Stimulated activated CD4-positive, alpha-beta T cell treated with anti-CD3 and anti-CD28 coated beads, Interleukin-12 subunit alpha, Interleukin-12 subunit beta, amount 100 ng/mL, for 24 hours (primary cell): ENCODE measurements around the gene MRAS.
"Not testable (repeated sequence)": the region's sequence is repeated elsewhere in the genome, so short reads cannot be mapped to it uniquely, and the experiment has no call there.

Source experiments
- DNase-seq, 2 experiments: peaks; one replicate each; pipeline ENCODE4 v3.0.0-alpha.2; 2020; ENCODE audit warnings: low read depth in 2 of 2

MRAS gene

DNA sequence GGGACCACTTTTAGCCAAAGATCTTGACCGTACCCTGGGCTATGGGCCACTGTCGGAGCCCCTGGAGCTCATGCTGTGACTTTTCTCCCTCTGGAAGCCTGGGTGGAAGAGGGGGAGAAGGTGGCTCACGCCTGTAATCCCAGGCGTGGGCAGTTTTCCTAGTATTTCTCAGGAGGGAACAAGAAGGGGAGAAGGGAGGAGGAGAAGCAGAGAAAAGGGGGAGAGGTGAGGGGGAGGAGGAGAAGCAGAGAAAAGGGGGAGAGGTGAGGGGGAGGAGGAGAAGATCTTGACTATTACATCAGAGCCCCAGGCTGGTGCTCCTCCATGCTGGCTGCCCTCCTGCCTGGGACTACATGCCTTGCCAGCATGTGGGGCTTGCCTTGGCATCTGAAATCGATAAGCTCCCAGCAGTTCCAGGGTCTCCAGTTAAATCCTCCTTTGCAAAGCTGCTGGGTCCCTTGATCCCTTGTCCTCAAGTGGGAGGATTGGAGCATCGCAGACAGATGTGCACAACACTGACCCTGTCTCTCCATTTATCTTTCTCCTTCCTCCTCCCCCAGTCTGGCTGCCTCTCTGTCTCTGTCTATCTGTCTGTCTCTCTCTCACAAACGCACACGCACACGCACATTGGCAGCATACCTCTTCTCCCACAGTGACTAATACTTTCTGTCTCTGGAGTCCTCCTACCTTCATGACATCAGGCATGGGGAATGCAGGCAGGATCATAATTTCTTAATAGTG lies 41.6 kb downstream of the MRAS start:
- DNase-seq = no peak

- no peak for DNase-seq
Measured at GRCh38 chr3:138390582-138390932, 42.2 kb downstream of the MRAS start.

DNA sequence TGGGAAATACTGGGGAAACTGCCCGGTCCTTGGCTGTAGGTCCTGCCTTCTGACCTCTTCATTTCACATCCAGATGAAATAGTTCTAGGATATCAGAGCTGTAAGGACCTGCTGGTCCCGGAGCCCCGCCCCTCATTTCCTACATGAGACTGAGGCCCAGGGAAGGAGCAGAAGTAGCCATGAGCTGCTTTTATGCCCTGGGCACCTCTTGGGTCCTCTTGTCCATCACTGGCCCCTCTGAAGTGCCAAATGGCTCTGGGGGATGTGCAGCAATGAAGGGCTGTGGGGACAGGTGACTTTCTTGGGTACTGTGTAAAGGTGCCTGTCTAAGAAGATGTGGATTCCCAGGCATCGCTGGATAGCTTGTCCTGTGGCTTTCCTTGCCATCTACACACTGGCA lies 45.8 kb downstream of the MRAS start:
- DNase-seq = no peak

- no peak for DNase-seq
Measured at GRCh38 chr3:138394686-138395085, 46.3 kb downstream of the MRAS start.

GRCh38 chr3:138395865-138396751 lies 47.7 kb downstream of the MRAS start:
- no peak for DNase-seq

GRCh38 chr3:138396752-138397410 lies 48.5 kb downstream of the MRAS start:
- no peak for DNase-seq

DNA sequence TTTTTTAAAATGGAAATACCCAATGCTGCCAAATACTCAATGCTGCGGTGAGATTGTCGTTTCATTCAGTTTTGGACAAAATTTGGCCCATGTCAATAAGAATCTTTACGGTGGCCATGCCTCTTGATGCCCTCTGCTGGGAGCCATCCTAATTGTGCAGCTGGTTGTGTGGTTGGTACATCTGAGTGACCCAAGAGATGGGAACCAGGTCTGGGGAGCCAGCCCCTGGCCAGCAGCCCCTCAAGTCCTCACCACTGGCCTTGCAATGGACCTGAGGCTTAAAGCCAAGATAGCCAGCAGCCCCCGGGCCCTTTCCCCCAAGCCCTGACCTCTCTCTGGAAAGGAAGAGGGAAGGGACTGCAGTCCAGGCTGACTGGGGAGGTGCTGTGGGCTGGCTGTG lies 49.6 kb downstream of the MRAS start:
- DNase-seq = no peak

DNA sequence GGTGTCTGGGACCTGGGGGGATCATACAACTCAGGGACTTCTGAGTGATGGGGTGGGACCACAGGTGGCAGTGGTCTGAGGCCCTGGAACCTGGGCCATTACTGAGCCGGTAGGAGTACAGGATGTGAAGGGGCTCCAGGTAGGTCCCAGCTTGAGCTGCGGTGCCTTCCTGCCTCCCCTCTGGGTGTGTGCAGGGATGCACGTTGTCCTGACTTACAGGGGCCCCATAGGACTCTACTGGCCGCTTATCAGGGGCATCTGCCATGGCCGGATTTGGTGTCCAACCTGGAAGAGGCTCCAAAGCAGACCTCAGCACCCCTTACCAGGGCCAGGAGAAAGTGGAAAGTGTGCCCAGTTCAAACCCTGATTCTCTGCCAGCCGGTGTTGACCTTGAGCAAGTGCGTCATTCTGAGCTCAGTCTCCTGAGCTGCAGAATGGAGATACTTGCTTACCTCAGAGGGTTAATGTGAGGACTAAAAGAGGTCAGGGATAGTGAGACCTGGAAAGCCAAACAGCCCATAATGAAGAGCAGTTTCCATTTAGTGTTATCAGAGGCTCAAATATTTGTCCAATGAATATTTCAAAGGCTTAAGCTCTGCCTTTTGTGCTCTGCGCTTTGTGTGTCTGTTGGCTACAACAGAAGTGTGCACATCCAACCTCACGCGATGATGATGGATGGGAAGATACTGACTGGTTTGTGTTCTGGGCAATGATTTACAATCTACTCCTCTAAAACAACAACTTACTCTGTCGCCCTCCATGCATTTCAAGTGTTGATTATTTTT lies 50.6 kb downstream of the MRAS start:
- no peak for DNase-seq

- no peak for DNase-seq
Measured at GRCh38 chr3:138399766-138400165, 51.4 kb downstream of the MRAS start.

DNA sequence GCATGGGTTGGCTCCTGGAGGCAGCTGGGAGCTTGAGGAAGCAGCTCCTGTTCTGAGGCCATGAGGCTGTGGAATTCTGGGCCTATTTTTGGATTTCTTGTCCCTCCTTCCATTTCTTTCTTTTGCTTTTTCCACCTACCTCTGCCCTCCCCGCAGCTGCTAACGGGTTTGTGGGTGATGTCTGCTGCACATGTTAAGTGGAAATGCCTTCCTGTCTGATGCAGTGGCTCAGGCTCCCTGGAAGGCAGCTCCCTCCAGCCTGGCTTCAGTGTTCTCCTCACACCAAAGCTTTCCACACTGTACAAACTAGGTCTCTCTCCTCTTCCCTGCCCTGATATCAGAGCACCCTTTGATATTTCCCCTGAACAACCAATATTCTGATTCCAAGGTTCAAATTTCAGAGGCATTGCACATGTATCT lies 52.3 kb downstream of the MRAS start:
- DNase-seq = no peak

DNA sequence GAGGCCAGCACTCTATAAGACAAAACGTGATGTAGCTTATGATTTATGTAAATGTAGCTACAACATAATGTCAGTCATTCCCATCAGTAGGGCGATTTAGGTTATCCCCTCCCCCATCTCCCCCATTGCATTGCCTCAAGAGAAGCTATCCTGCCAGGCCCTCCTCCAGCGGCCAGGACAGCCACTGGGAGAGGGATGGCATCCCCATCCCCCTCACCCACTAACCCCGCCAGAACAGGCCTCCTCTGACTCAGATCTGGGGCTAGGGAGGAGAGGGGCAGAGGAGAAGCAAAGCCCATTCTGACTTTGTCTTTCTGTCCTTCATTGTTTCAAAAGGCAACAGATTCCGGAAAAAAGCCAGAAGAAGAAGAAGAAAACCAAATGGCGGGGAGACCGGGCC lies 53.5 kb downstream of the MRAS start:
- DNase-seq = no peak

- DNase-seq = no peak
Measured at GRCh38 chr3:138404121-138404520, 55.7 kb downstream of the MRAS start.

GRCh38 chr3:138405001-138405400 lies 56.6 kb downstream of the MRAS start:
- no peak for DNase-seq

- no peak for DNase-seq
Measured at GRCh38 chr3:138405486-138405885, 57.1 kb downstream of the MRAS start.

GRCh38 chr3:138406606-138407005 lies 58.2 kb downstream of the MRAS start:
- no peak for DNase-seq

GRCh38 chr3:138407236-138407907 lies 59.0 kb downstream of the MRAS start:
- DNase-seq = no peak

- DNase-seq = no peak
Measured at GRCh38 chr3:138408751-138409570, 60.6 kb downstream of the MRAS start.

GRCh38 chr3:138412821-138413551 lies 64.6 kb downstream of the MRAS start:
- no peak for DNase-seq

DNA sequence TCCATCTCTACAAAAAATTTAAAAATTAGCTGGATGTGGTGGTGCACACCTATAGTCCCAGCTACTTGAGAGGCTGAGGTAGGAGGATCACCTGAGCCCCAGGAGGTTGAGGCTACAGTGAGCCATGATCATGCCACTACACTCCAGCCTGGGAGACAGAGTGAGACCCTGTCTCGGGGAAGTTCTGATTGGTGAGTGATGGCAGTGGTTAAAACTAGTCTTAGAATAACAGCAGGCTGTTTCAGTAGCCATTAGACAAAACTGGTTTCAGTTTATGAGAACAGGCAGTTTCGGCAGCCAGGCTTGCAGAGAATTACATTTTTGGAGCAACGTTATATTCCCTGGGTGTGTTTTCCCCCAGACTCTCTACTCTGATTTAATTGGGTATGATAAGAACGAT lies 67.9 kb downstream of the MRAS start:
- DNase-seq = not testable (repeated sequence)

DNA sequence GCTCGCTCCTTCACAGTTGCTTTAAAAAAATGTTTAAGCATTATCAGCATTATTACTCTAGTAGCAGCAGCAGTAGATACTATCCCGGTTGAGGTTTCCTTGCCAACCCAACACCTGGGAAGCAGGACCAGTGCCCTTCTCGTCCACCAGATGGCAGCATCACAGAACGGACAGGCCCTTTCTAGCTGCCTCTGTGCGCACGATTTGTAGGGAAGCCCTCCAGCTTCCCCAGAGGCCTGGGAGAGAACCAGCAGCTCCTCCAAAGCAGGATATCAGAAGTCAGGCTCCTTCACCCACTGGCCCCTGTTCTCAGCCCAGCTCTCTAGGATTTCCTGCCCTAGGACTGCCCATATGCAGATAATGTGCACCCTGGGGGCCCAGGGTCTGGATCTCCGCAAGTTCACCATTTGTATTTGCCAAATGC lies 69.2 kb downstream of the MRAS start:
- DNase-seq = peak; percentile 33 to 65
